GM12878 (cell line): ENCODE data around the gene ZNF423. TPM values are rescaled to one million over a fixed set of nuclear protein-coding genes. Genes with fewer than 3 reads are reported as not detected.

Experiments
- BMI1 ChIP-seq: fragments of 450-650 bp; IDR thresholded peaks from 2 replicates; pipeline ENCODE4 v1.6.1; 2016; ENCODE audit warnings: mild to moderate bottlenecking, moderate library complexity, borderline replicate concordance
- HCFC1 ChIP-seq: fragments of 150-350 bp; IDR thresholded peaks from 2 replicates; pipeline ENCODE4 v1.6.1; 2014; ENCODE audit warnings: low read length
- HDAC6 ChIP-seq: fragments of 200-600 bp; sonication (generic); IDR thresholded peaks from one replicate; pipeline ENCODE4 v1.8.0; 2017; ENCODE audit warnings: antibody characterized with exemption; ENCODE audit not compliant: unreplicated experiment
- JUNB ChIP-seq: IDR thresholded peaks from 2 replicates; pipeline ENCODE4 v1.6.1; 2016; ENCODE audit warnings: antibody characterized with exemption, mild to moderate bottlenecking
- MXI1 ChIP-seq: fragments of 150-350 bp; IDR thresholded peaks from 2 replicates; pipeline ENCODE4 v1.6.1; 2011; ENCODE audit warnings: low read depth, mild to moderate bottlenecking, inconsistent platforms, low read length, improper control_type of control experiment
- NFXL1 ChIP-seq: fragments of 450-650 bp; IDR thresholded peaks from 2 replicates; pipeline ENCODE4 v1.6.1; 2017; ENCODE audit warnings: antibody characterized with exemption, mild to moderate bottlenecking, borderline replicate concordance
- TCF12 ChIP-seq: IDR thresholded peaks from 2 replicates; pipeline ENCODE4 v1.6.1; 2011; ENCODE audit warnings: low read depth, mild to moderate bottlenecking, low read length
- WRNIP1 ChIP-seq: IDR thresholded peaks from 2 replicates; pipeline ENCODE4 v1.6.1; 2011; ENCODE audit warnings: low read depth, low read length, improper control_type of control experiment, borderline replicate concordance
- polyA plus RNA-seq, 11 experiments: library from polyadenylated mRNA; depleted of rRNA in 4 of 11; unstranded in 6 of 11; stranded (reverse) in 5 of 11; fragments of >200 nt; fragmentation: Nextera tagmentation in 4 of 11; fragmentation: Illumina TruSeq in 1 of 11; extraction: Ambion mirVana in 4 of 11; extraction: Trizol in 1 of 11; gene quantifications; 1 replicate in 1 of 11; 2 replicates in 10 of 11; pipeline versions ENCODE4 v1.2.1 to v1.2.3, GENCODE V29; 2011 to 2016; ENCODE audit warnings: inconsistent platforms in 2 of 11, missing spikeins in 2 of 11, low read depth in 1 of 11
- total RNA-seq, 4 experiments: library from RNA; depleted of rRNA in 3 of 4; stranded (reverse); fragments of >200 nt in 3 of 4; fragmentation: Illumina TruSeq in 1 of 4; extraction: Trizol in 1 of 4; gene quantifications; 2 replicates each; pipeline versions ENCODE4 v1.2.1 to v1.2.3, GENCODE V29; 2013 to 2021
- TF ChIP-seq, protein P1 (sequence below): fragments of 450-650 bp; formaldehyde crosslinking; IDR thresholded peaks from 2 replicates; pipeline ENCODE4 v1.4.0; 2020; ENCODE audit warnings: mild to moderate bottlenecking, moderate library complexity
- TF ChIP-seq, protein P2 (sequence below): fragments of 450-650 bp; IDR thresholded peaks from 2 replicates; pipeline ENCODE4 v1.6.1; 2017; ENCODE audit warnings: borderline replicate concordance
- TF ChIP-seq, protein P3 (sequence below): IDR thresholded peaks from 2 replicates; pipeline ENCODE4 v1.6.1; 2011; ENCODE audit warnings: low read depth, mild to moderate bottlenecking, low read length, moderate library complexity, borderline replicate concordance; ENCODE audit errors: extremely low read depth

Gene ZNF423
- total and polyA plus RNA-seq, 10 of the 15 experiments (the other 5 are each of a cell fraction or from before 2014, with no cell fraction given), result 0.03 to 0.64 (median 0.10) TPM

DNA sequence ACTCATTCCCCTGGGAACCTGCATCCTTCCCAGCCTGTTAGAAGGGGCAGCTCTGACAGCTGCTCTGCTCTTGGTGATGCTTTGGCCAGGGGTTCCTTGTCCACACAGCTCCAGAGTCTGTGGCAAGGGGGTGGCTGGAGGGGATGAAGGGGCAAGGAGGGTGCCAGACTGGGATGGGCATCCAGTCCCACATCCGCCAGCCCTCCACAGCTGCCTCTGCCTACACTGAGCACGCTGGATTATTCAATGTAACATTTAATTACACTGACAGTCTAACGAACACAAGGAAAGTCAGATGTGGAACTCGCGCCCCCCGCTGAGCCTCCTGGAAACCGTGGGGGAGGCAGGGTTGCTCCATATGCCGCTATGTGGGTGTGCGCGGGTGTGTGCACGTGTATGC lies 381.2 kb downstream of the ZNF423 start (continued):
- TF ChIP-seq, protein P1, sequence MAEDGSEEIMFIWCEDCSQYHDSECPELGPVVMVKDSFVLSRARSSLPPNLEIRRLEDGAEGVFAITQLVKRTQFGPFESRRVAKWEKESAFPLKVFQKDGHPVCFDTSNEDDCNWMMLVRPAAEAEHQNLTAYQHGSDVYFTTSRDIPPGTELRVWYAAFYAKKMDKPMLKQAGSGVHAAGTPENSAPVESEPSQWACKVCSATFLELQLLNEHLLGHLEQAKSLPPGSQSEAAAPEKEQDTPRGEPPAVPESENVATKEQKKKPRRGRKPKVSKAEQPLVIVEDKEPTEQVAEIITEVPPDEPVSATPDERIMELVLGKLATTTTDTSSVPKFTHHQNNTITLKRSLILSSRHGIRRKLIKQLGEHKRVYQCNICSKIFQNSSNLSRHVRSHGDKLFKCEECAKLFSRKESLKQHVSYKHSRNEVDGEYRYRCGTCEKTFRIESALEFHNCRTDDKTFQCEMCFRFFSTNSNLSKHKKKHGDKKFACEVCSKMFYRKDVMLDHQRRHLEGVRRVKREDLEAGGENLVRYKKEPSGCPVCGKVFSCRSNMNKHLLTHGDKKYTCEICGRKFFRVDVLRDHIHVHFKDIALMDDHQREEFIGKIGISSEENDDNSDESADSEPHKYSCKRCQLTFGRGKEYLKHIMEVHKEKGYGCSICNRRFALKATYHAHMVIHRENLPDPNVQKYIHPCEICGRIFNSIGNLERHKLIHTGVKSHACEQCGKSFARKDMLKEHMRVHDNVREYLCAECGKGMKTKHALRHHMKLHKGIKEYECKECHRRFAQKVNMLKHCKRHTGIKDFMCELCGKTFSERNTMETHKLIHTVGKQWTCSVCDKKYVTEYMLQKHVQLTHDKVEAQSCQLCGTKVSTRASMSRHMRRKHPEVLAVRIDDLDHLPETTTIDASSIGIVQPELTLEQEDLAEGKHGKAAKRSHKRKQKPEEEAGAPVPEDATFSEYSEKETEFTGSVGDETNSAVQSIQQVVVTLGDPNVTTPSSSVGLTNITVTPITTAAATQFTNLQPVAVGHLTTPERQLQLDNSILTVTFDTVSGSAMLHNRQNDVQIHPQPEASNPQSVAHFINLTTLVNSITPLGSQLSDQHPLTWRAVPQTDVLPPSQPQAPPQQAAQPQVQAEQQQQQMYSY (CRISPR knock-in tag), result no peak
- TF ChIP-seq WRNIP1, result no peak
- TF ChIP-seq, protein P2, sequence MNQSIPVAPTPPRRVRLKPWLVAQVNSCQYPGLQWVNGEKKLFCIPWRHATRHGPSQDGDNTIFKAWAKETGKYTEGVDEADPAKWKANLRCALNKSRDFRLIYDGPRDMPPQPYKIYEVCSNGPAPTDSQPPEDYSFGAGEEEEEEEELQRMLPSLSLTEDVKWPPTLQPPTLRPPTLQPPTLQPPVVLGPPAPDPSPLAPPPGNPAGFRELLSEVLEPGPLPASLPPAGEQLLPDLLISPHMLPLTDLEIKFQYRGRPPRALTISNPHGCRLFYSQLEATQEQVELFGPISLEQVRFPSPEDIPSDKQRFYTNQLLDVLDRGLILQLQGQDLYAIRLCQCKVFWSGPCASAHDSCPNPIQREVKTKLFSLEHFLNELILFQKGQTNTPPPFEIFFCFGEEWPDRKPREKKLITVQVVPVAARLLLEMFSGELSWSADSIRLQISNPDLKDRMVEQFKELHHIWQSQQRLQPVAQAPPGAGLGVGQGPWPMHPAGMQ, result no peak
- TF ChIP-seq BMI1, result no peak
- no peak for TF ChIP-seq NFXL1
- no peak for TF ChIP-seq HDAC6
- TF ChIP-seq MXI1, result no peak
- TF ChIP-seq HCFC1, result no peak
- TF ChIP-seq, protein P3, sequence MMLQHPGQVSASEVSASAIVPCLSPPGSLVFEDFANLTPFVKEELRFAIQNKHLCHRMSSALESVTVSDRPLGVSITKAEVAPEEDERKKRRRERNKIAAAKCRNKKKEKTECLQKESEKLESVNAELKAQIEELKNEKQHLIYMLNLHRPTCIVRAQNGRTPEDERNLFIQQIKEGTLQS, result no peak
- TF ChIP-seq JUNB, result no peak
- no peak for TF ChIP-seq TCF12
